Activated CD8-positive, alpha-beta memory T cell treated with anti-CD3 and anti-CD28 coated beads, Interleukin-2, amount 50 U/mL, for 24 hours (primary cell): ENCODE results near the gene OR52E4.

ENCODE experiments used
- DNase-seq: peaks from one replicate; pipeline ENCODE4 v3.0.0-alpha.2; 2020; ENCODE audit errors: extremely low read depth

Gene OR52E4

DNA sequence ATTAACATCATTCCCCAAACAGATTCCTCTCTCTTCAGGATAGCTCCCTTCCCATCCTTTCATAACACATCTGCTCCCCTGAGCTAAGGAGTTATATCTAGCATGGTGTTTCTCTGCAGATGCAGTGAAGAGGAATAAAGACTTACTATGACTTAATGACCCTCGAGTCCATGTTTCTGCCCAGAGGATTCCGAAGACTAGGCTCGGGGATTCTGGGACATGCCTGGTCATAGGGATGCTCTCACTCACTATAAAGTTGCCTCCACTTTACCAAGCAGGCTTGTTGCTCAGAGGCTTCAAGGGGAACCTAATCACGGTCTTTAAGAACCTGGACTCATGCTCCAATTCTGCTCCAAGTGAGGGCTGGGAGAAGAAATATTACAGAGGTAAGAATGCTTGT lies at the start of gene OR52E4:
TSS of gene OR52E4 (plus strand) at position 301 of the 400 bp plus-strand sequence. CDS start 3,664 bp downstream, outside the sequence.
- no peak for DNase-seq

- no peak for DNase-seq
Measured at GRCh38 chr11:5831196-5831829, 49.1 kb upstream of the OR52E4 start.

GRCh38 chr11:5833446-5833845 lies 47.0 kb upstream of the OR52E4 start:
- no peak for DNase-seq

GRCh38 chr11:5837695-5838094 lies 42.7 kb upstream of the OR52E4 start:
- DNase-seq: no peak

- no peak for DNase-seq
Measured at GRCh38 chr11:5841797-5842196, 38.6 kb upstream of the OR52E4 start, which contains the start of gene OR52E6. OR52E6 (minus strand) TSS chr11:5841897; CDS start chr11:5841897, 0 bp downstream.

- no peak for DNase-seq
Measured at GRCh38 chr11:5846701-5847100, 33.7 kb upstream of the OR52E4 start.

GRCh38 chr11:5847711-5848110 lies 32.7 kb upstream of the OR52E4 start:
- DNase-seq: no peak

- DNase-seq: no peak
Measured at GRCh38 chr11:5851002-5851401, 29.4 kb upstream of the OR52E4 start.

- DNase-seq: no peak
Measured at GRCh38 chr11:5857590-5857989, 22.8 kb upstream of the OR52E4 start, which contains the start of gene OR52E8. OR52E8 (minus strand) TSS chr11:5857690; CDS start chr11:5857690, 0 bp downstream.

DNA sequence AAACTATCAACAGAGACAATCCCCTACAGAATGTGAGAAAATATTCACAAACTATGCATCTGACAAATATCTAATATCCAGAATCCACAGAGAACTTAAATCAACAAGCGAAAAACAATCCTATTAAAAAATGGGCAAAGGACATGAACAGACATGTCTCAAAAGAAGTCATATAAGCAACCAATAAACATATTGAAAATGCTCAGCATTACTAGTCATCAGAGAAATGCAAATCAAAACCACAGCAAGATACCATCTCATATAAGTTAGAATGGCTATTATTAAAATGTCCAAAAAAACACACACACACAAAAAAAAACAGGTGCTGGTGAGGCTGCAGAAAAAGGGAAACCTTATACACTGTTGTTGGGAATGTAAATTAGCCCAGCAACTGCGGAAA lies 14.6 kb upstream of the OR52E4 start:
- DNase-seq: no peak

- DNase-seq: no peak
Measured at GRCh38 chr11:5878564-5878963, 1.9 kb upstream of the OR52E4 start.

DNA sequence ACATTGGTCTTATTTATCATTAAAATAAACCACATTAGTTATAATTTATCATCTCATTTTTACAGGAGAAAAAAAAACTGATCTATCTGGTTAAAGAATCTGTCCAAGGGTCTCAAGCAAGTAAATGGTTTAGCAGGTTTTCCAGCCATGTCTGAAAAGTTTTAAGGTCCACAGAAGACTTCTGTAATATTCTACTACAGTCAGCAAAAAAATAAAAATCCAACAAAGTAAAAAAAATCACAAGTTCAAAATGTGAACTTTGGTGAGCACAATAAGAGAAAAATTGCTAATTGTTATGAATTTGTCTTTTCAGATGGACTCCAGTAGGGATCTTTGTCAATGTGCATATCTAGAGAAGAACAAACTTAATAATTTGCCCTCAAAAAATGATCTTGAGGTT lies 1.3 kb downstream of the OR52E4 start:
- DNase-seq: no peak

GRCh38 chr11:5887172-5887571 lies 6.7 kb downstream of the OR52E4 start:
- no peak for DNase-seq

DNA sequence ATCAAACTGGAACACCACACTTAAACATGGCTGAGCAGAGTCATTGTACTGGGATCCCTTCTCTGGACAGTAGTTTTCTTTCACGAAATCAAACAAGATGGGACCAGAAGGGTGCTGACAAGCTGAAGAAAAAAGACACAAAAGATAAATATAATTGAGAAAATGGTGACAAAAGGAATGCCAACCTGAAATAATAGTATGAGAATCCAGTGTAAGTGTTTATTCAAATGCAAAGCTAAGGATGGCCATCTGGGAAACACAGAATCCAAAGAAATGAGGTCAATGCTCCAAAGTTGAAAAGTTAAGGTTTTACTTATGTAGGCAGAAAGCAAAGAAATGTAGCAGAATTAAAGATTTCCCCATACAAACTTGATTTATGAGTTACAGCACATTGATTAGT lies 7.2 kb downstream of the OR52E4 start:
- DNase-seq: no peak

DNA sequence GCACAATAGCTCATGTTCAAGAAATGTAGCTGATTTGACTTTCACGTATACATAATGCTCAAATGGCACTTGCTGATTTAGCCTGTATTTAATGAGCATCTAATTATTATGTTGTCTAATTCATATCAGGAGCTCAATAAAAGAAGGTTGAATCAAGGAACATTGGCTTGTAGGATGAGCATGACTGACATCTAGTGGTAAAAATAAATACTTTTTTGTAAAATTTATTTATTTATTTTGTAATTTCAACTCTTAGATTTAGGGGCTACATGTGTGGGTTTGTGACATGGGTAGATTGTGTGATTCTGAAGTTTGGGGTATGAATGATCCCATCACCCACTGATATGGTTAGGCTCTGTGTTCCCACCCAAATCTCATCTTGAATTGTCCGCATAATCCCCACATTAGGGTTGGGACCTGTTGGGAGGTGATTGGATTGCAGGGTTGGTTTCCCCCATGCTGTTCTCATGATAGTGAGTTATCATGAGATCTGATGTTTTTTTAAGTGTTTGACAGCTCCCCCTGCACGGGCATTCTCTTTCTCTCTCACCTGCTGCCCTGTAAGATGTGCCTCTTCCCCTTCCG lies 10.9 kb downstream of the OR52E4 start:
- no peak for DNase-seq

- no peak for DNase-seq
Measured at GRCh38 chr11:5892908-5893307, 12.5 kb downstream of the OR52E4 start, which contains the start of gene OR52E5. OR52E5 (plus strand) TSS chr11:5893208; CDS start chr11:5900777, 7,569 bp downstream.

DNA sequence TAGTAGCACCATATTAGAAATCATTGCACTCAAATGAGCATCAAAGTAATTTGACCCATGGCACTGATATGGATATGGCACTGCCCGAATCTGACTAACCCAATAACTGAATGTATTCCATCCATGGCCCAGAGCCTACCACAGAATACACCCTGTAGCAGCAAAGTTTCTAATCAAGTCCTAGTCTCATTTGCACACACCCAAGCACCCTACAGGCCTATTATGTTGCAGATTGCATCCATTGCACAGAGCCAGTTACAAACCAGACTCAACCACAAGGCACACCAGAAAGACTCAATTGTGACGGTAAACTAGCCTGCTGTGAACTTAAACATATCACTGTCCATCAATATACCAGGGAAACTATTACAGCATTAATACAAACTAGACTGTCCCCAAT lies 19.1 kb downstream of the OR52E4 start:
- DNase-seq: no peak

DNA sequence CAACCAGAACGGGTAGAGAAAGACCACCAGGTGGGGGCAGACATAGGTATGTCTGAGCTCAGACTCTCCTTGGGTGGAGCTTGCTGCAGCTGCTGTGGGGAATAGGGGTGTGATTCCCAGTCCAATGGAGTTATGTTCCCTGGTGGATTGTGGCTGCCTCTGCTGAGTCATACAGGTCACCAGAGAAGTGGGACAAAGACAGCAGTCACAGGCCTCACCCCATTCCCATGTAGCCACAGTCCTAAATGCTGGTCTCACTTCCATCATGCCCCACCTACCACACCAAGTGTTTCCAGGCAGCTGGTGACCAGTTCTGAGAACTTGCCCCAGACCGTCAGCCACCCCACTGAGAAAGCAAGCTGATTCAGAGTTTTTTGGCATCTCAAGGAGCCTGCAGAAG lies 30.1 kb downstream of the OR52E4 start:
- no peak for DNase-seq

DNA sequence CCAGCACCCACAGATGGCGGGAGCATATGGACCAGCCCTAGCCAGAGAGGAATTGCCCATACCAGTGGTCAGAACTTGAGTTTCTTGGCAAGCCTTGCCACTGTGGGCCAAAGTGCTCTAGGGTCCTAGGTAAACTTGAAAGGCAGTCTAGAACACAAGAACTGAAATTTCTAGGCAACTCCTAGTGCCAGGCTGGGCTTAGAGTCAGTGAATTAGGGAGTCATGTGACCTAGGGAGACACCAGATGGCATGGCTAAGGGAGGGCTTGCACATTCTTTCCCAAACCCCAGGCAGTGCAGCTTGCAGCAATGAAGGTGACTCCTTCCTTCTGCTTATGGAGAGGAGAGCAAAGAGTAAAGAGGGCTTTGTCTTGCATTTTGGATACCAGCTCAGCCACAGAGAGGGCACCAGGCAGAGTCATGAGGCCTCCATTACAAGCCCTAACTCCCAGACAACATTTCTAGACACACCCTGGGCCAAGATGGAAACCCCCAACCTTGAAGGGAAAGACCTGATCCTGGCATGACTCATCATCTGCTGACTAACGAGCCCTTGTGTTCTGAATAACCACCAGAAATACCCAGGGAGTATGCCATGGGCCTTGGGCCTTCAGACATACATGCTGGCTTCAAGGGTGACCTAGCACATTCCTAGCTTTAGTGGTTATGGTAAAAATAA lies 42.5 kb downstream of the OR52E4 start:
- DNase-seq: no peak

DNA sequence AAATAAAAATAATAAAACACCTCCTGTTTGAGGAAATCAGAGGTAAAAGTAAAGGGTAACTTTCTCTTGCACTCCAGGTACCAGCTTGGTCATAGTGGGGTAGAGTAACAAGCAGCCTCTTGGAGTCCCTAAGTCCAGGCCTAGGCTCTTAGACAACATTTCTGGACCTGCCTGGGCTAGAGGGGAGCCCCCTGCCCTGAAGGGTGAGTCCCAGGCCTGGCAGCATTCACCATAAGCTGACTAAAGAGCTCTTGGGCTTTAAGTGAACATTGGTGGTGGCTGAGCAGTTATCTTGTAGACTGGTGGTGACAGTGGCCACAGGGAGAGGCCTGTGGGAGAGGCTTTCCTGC lies 43.0 kb downstream of the OR52E4 start:
- DNase-seq: no peak

GRCh38 chr11:5923794-5924193 lies 43.4 kb downstream of the OR52E4 start:
- DNase-seq: no peak

- DNase-seq: no peak
Measured at GRCh38 chr11:5928271-5928670, 47.8 kb downstream of the OR52E4 start.

DNA sequence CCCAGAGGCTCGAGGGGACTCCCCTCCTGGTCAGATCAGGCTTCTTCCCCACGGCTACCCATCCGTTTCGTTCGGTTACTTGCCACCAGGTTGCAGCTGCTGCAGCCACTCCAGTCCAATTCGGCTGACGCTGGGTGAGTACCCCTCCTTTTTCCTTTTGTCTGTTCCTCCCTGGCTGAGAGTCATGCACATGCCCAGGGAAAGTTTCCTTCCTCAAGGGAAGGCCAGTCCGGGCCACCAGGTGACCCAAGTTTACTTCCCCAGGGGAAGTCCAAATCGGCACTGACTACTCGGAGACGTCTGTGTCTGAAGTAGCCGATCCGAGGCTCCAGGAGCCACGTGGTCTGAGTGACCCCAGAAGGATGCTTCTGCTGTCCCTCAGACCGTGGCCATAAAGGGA lies 48.4 kb downstream of the OR52E4 start:
- no peak for DNase-seq
